Hepatocyte (in vitro differentiated cells): ENCODE measurements around the gene CHD2. TPM values are rescaled to one million over a fixed set of nuclear protein-coding genes. Genes with fewer than 3 reads are reported as not detected.

ENCODE experiments used
- DNase-seq: peaks from one replicate; pipeline ENCODE4 v3.0.0-alpha.2; 2016; ENCODE audit warnings: low spot score
- H2AFZ ChIP-seq: fragments of 200-600 bp; sonication (generic); 2 replicates; pipeline ENCODE4 v1.6.0; 2016; ENCODE audit warnings: antibody characterized with exemption, mild to moderate bottlenecking
- H3K27ac ChIP-seq: fragments of 200-600 bp; sonication (generic); 2 replicates; pipeline ENCODE4 v1.5.1; 2016; ENCODE audit warnings: mild to moderate bottlenecking
- H3K27me3 ChIP-seq: fragments of 200-600 bp; sonication (generic); 2 replicates; pipeline ENCODE4 v1.6.1; 2016
- H3K36me3 ChIP-seq: fragments of 200-600 bp; sonication (generic); replicated peaks from 2 replicates; pipeline ENCODE4 v1.5.1; 2016; ENCODE audit warnings: low read depth; ENCODE audit not compliant: insufficient read depth
- H3K4me1 ChIP-seq: fragments of 200-600 bp; sonication (generic); 2 replicates; pipeline ENCODE4 v1.5.1; 2016; ENCODE audit warnings: mild to moderate bottlenecking, moderate library complexity; ENCODE audit not compliant: insufficient read depth
- H3K4me2 ChIP-seq: fragments of 200-600 bp; sonication (generic); 2 replicates; pipeline ENCODE4 v1.6.0; 2016
- H3K4me3 ChIP-seq: fragments of 200-600 bp; sonication (generic); 2 replicates; pipeline ENCODE4 v1.5.1; 2016; ENCODE audit warnings: mild to moderate bottlenecking
- H3K79me2 ChIP-seq: fragments of 200-600 bp; sonication (generic); 2 replicates; pipeline ENCODE4 v1.6.0; 2017; ENCODE audit warnings: mild to moderate bottlenecking
- H3K9me2 ChIP-seq: fragments of 200-600 bp; sonication (generic); replicated peaks from 2 replicates; pipeline ENCODE4 v1.6.0; 2017; ENCODE audit warnings: mild to moderate bottlenecking; ENCODE audit not compliant: insufficient read depth
- H3K9me3 ChIP-seq: fragments of 200-600 bp; sonication (generic); 2 replicates; pipeline ENCODE4 v1.5.1; 2016; ENCODE audit warnings: low read depth, mild to moderate bottlenecking
- H4K20me1 ChIP-seq: fragments of 200-600 bp; sonication (generic); 2 replicates; pipeline ENCODE4 v1.6.0; 2016; ENCODE audit warnings: mild to moderate bottlenecking; ENCODE audit not compliant: insufficient read depth, poor library complexity, severe bottlenecking
- EZH2 ChIP-seq: fragments of 200-600 bp; sonication (generic); IDR thresholded peaks from 2 replicates; pipeline ENCODE4 v1.6.1; 2016; ENCODE audit warnings: antibody characterized with exemption, mild to moderate bottlenecking, borderline replicate concordance
- EZH2phosphoT487 ChIP-seq: fragments of 200-600 bp; sonication (generic); IDR thresholded peaks from one replicate; pipeline ENCODE4 v1.6.1; 2018; ENCODE audit warnings: antibody characterized with exemption, mild to moderate bottlenecking, low read depth, moderate library complexity; ENCODE audit not compliant: unreplicated experiment, severe bottlenecking
- WGBS: methylation state at CpG from one replicate; pipeline ENCODE4 v1.1.6; 2016; ENCODE audit warnings: low lambda C conversion rate; ENCODE audit errors: missing lambda C conversion rate; 5-methylcytosine and 5-hydroxymethylcytosine counted together
- polyA plus RNA-seq: library from polyadenylated mRNA; unstranded; fragments of >200 nt; fragmentation: Nextera tagmentation; extraction: Ambion mirVana; gene quantifications from 2 replicates; pipeline ENCODE4 v1.2.1, GENCODE V29; 2016
- total RNA-seq: library from RNA; depleted of rRNA; stranded (reverse); fragments of >200 nt; gene quantifications from 2 replicates; pipeline ENCODE4 v1.2.3, GENCODE V29; 2014
- TF ChIP-seq, protein P1 (sequence below): fragments of 200-600 bp; sonication (generic); IDR thresholded peaks from 2 replicates; pipeline ENCODE4 v1.5.1; 2016; ENCODE audit warnings: antibody characterized with exemption, mild to moderate bottlenecking; ENCODE audit not compliant: poor library complexity

Gene CHD2
- total and polyA plus RNA-seq, 2 experiments from 2014 or later, result 49.3 to 133 TPM

DNA sequence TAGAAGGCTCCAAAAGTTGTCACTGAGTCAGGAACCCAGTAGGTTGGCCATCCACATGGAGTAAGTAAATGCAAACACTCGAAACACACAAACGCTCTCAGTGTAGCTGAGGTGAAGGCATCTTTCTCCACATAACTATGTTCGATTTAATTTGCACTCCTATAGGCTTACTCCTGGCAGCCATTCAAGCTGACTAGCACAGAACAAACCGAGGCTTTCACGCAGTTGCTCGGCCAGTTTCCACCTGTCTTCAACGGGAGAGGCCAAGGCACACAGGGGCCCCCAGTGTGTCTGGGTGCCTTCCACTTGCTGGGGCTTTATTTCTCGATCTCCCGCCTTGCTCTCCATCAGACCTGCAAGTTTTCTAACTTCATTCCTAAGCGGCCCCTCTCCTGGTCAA, 170.0 kb downstream of the CHD2 start:
- Histone ChIP-seq H3K4me2 (peak overlapping the region; percentile 95), H3K27me3 (peaks cover 16% of the 10 kb centered on the region), H3K36me3 (no peaks in the 10 kb centered on the region), H3K9me2 (no peaks in the 10 kb centered on the region), H3K27ac (no peak overlapping the region), H2AFZ (no peak overlapping the region), H4K20me1 (no peaks in the 10 kb centered on the region), H3K4me1 (no peaks in the 10 kb centered on the region), H3K9me3 (no peaks in the 10 kb centered on the region), H3K4me3 (no peak overlapping the region), H3K79me2 (peaks cover 5% of the 10 kb centered on the region)
- DNase-seq, result no peak
- WGBS, result 76% methylated on average over 10 of the region's 10 CpGs
- TF ChIP-seq EZH2 (no peak), EZH2phosphoT487 (no peak)
- TF ChIP-seq, protein P1, sequence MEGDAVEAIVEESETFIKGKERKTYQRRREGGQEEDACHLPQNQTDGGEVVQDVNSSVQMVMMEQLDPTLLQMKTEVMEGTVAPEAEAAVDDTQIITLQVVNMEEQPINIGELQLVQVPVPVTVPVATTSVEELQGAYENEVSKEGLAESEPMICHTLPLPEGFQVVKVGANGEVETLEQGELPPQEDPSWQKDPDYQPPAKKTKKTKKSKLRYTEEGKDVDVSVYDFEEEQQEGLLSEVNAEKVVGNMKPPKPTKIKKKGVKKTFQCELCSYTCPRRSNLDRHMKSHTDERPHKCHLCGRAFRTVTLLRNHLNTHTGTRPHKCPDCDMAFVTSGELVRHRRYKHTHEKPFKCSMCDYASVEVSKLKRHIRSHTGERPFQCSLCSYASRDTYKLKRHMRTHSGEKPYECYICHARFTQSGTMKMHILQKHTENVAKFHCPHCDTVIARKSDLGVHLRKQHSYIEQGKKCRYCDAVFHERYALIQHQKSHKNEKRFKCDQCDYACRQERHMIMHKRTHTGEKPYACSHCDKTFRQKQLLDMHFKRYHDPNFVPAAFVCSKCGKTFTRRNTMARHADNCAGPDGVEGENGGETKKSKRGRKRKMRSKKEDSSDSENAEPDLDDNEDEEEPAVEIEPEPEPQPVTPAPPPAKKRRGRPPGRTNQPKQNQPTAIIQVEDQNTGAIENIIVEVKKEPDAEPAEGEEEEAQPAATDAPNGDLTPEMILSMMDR, result no peak

- Histone ChIP-seq H3K4me3 (no peak overlapping the region), H3K9me3 (no peaks in the 10 kb centered on the region), H3K4me1 (no peaks in the 10 kb centered on the region), H3K27me3 (peaks cover 16% of the 10 kb centered on the region), H3K36me3 (no peaks in the 10 kb centered on the region), H3K27ac (no peak overlapping the region), H3K4me2 (peak overlapping the region; percentile 95), H4K20me1 (no peaks in the 10 kb centered on the region), H2AFZ (no peak overlapping the region), H3K79me2 (peaks cover 5% of the 10 kb centered on the region), H3K9me2 (no peaks in the 10 kb centered on the region)
- 54% methylated on average over 10 of the region's 10 CpGs for WGBS
- TF ChIP-seq, protein P1, result no peak
- TF ChIP-seq EZH2phosphoT487 (no peak), EZH2 (no peak)
- DNase-seq, result no peak
These were observed 170.6 kb downstream of the CHD2 start for GRCh38 chr15:93070551-93071296.

- Histone ChIP-seq H3K27me3 (peaks cover 17% of the 10 kb centered on the region), H3K4me1 (no peaks in the 10 kb centered on the region), H3K9me2 (no peaks in the 10 kb centered on the region), H3K4me2 (peak overlapping the region; percentile 95), H3K27ac (no peak overlapping the region), H3K79me2 (peaks cover 5% of the 10 kb centered on the region), H4K20me1 (no peaks in the 10 kb centered on the region), H3K36me3 (no peaks in the 10 kb centered on the region), H3K9me3 (no peaks in the 10 kb centered on the region), H2AFZ (peak overlapping the region; percentile 73), H3K4me3 (peak overlapping the region; percentile 74)
- WGBS, result 11% methylated on average over 22 of the region's 22 CpGs
- TF ChIP-seq, protein P1, result no peak
- no peak for TF ChIP-seq EZH2
- no peak for TF ChIP-seq EZH2phosphoT487
- DNase-seq, result no peak
These were observed 171.4 kb downstream of the CHD2 start for GRCh38 chr15:93071469-93071936.
